Measurements from ENCODE around the gene RAB35. TPM values are rescaled to one million over a fixed set of nuclear protein-coding genes. Genes with fewer than 3 reads are reported as not detected.

The RAB35 gene
- total and polyA plus RNA-seq, 2 donors (not counting 1 experiment from before 2014, with no cell fraction given) = 20.4 to 52.9 TPM

DNA sequence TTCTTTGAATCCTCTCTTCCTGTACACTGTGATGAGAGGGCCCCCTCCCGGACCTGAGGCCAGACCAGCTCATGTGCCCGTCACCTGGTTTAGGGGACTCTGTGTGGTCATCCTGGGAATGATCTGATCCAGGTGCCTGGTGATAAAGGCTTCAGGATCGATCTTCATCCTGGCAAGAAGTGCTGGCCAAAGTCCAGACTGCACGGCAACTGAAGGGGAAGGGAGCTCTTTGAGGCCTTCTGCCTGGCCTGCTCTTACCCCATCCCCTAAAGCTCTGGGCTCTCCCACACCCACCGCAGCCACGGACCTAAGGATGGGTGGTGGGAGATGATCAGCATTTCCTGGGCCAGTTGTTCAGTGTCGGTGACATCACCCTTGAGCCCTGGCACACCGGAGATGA is 46.2 kb upstream of the RAB35 start:
- no peak overlapping the region for H3K27ac Mint-ChIP-seq
- intact Hi-C loops (cut with micrococcal nuclease) = no loop called here
- H3K4me1 Mint-ChIP-seq = peaks cover 2% of the 10 kb centered on the region
- Histone ChIP-seq H2AFZ (ENCODE audit: insufficient read depth, low read depth, low read length, poor library complexity, severe bottlenecking) (no peak overlapping the region), H4K20me1 (ENCODE audit: control insufficient read depth, insufficient read depth, low read length, poor library complexity, severe bottlenecking) (no peaks in the 10 kb centered on the region), H3K9ac (ENCODE audit: low read length) (no peak overlapping the region), H3K4me3 (ENCODE audit: control extremely low read depth in 1 of 5, extremely low read depth in 1 of 5, insufficient read depth in 1 of 5, low read depth in 2 of 5, low read length in 4 of 5) (no peak overlapping the region), H3K4me2 (replicated peaks; ENCODE audit: low read depth, low read length, poor library complexity, severe bottlenecking) (no peak overlapping the region), H3K27ac (ENCODE audit: low read length in 2 of 2) (no peak overlapping the region), H3K9me3 (ENCODE audit: control extremely low read depth in 1 of 3, control insufficient read depth in 2 of 3, insufficient read depth in 1 of 3, low read length in 2 of 3) (no peaks in the 10 kb centered on the region), H3K4me1 (ENCODE audit: control insufficient read depth in 2 of 2, insufficient read depth in 2 of 2, low read length in 2 of 2) (peaks cover 0 to 4% of the 10 kb centered on the region in 2 donors), H3K79me2 (ENCODE audit: control insufficient read depth, insufficient read depth, low read length) (peaks cover 3% of the 10 kb centered on the region), H3K27me3 (replicated peaks in 1 of 4; ENCODE audit: control extremely low read depth in 1 of 4, control insufficient read depth in 3 of 4, insufficient read depth in 4 of 4, low read length in 3 of 4) (no peaks in the 10 kb centered on the region), H3K36me3 (replicated peaks in 1 of 2; ENCODE audit: control extremely low read depth in 1 of 2, control insufficient read depth in 1 of 2, extremely low read depth in 1 of 2, insufficient read depth in 2 of 2, low read length in 1 of 2) (peaks cover 7 to 72% of the 10 kb centered on the region in 2 experiments)
- ChIA-PET CTCF (no interaction called here), POLR2A (no interaction called here)
- TF ChIP-seq, protein P1, sequence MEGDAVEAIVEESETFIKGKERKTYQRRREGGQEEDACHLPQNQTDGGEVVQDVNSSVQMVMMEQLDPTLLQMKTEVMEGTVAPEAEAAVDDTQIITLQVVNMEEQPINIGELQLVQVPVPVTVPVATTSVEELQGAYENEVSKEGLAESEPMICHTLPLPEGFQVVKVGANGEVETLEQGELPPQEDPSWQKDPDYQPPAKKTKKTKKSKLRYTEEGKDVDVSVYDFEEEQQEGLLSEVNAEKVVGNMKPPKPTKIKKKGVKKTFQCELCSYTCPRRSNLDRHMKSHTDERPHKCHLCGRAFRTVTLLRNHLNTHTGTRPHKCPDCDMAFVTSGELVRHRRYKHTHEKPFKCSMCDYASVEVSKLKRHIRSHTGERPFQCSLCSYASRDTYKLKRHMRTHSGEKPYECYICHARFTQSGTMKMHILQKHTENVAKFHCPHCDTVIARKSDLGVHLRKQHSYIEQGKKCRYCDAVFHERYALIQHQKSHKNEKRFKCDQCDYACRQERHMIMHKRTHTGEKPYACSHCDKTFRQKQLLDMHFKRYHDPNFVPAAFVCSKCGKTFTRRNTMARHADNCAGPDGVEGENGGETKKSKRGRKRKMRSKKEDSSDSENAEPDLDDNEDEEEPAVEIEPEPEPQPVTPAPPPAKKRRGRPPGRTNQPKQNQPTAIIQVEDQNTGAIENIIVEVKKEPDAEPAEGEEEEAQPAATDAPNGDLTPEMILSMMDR (IDR thresholded peaks at IDR 0.05) = no peak
- no peak for TF ChIP-seq EZH2 (IDR thresholded peaks at IDR 0.05; ENCODE audit: borderline replicate concordance, insufficient read depth, low read depth, low read length, poor library complexity, severe bottlenecking)
- WGBS (ENCODE audit: insufficient coverage) = 96% methylated on average over 6 of the region's 8 CpGs
- no peak overlapping the region for H3K4me3 Mint-ChIP-seq
- DNase-seq = no peak
- H3K27me3 Mint-ChIP-seq = no peaks in the 10 kb centered on the region
- ATAC-seq (ENCODE audit: low read depth) = no peak
- H3K9me3 Mint-ChIP-seq (ENCODE audit: insufficient read depth) = no peaks in the 10 kb centered on the region

DNA sequence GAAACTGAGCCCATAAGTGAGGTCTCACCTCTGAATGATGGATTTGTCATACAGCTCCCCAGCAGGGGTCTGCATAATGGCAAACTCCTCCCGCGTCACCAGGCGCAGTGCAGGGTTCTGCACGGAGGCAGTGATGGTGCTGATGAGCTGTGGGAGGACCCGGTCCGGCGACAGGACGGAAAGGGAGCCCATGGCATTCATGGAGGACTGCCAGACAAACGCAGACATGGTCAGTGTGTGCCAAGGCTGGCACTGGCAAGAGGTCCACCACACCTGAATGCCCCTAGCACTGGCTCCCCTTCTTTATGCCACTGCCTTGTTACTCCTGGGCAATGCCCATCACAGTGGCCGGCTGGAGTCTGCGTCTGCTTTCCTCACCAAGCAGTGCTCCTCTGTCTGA is 45.3 kb upstream of the RAB35 start:
- Histone ChIP-seq H4K20me1 (ENCODE audit: control insufficient read depth, insufficient read depth, low read length, poor library complexity, severe bottlenecking) (no peaks in the 10 kb centered on the region), H3K27me3 (replicated peaks in 1 of 4; ENCODE audit: control extremely low read depth in 1 of 4, control insufficient read depth in 3 of 4, insufficient read depth in 4 of 4, low read length in 3 of 4) (no peaks in the 10 kb centered on the region), H3K27ac (ENCODE audit: low read length in 2 of 2) (no peak overlapping the region), H3K79me2 (ENCODE audit: control insufficient read depth, insufficient read depth, low read length) (peaks cover 3% of the 10 kb centered on the region), H3K9ac (ENCODE audit: low read length) (no peak overlapping the region), H3K9me3 (ENCODE audit: control extremely low read depth in 1 of 3, control insufficient read depth in 2 of 3, insufficient read depth in 1 of 3, low read length in 2 of 3) (no peaks in the 10 kb centered on the region), H3K4me2 (replicated peaks; ENCODE audit: low read depth, low read length, poor library complexity, severe bottlenecking) (no peak overlapping the region), H3K4me1 (ENCODE audit: control insufficient read depth in 2 of 2, insufficient read depth in 2 of 2, low read length in 2 of 2) (peaks cover 0 to 4% of the 10 kb centered on the region in 2 donors), H3K4me3 (ENCODE audit: control extremely low read depth in 1 of 5, extremely low read depth in 1 of 5, insufficient read depth in 1 of 5, low read depth in 2 of 5, low read length in 4 of 5) (no peak overlapping the region), H3K36me3 (replicated peaks in 1 of 2; ENCODE audit: control extremely low read depth in 1 of 2, control insufficient read depth in 1 of 2, extremely low read depth in 1 of 2, insufficient read depth in 2 of 2, low read length in 1 of 2) (peaks cover 5 to 72% of the 10 kb centered on the region in 2 experiments), H2AFZ (ENCODE audit: insufficient read depth, low read depth, low read length, poor library complexity, severe bottlenecking) (no peak overlapping the region)
- H3K4me3 Mint-ChIP-seq = no peak overlapping the region
- CTCF ChIA-PET = interaction anchor here (0.6 kb wide), 1 partner anchor 39 kb away, joined by 3 read pairs; the partner anchor contains the start of gene RPLP0
- H3K27ac Mint-ChIP-seq = no peak overlapping the region
- peaks cover 2% of the 10 kb centered on the region for H3K4me1 Mint-ChIP-seq
- H3K9me3 Mint-ChIP-seq (ENCODE audit: insufficient read depth) = no peaks in the 10 kb centered on the region
- no peaks in the 10 kb centered on the region for H3K27me3 Mint-ChIP-seq
- POLR2A ChIA-PET = no interaction called here
- no peak for DNase-seq
- TF ChIP-seq, protein P1 (IDR thresholded peaks at IDR 0.05) = no peak
- TF ChIP-seq EZH2 (IDR thresholded peaks at IDR 0.05; ENCODE audit: borderline replicate concordance, insufficient read depth, low read depth, low read length, poor library complexity, severe bottlenecking) = no peak
- intact Hi-C loops (cut with micrococcal nuclease) = no loop called here
- 97% methylated on average over 11 of the region's 11 CpGs for WGBS (ENCODE audit: insufficient coverage)
- ATAC-seq (ENCODE audit: low read depth) = no peak
